Spleen (tissue), 7 donors: Measurements from ENCODE around the gene MT1H.

ENCODE experiments used
- POLR2A ChIP-seq, 3 donors: fragments of 450-650 bp; IDR thresholded peaks; one replicate each; pipeline ENCODE4 v1.5.1; 2017; ENCODE audit warnings: antibody characterized with exemption in 3 of 3, mild to moderate bottlenecking in 1 of 3
- TF ChIP-seq, protein P1 (sequence below), 11 experiments: fragments of 200-600 bp in 7 of 11; fragments of 450-650 bp in 4 of 11; sonication (generic) in 4 of 11; IDR thresholded peaks in 8 of 11; conservative IDR thresholded peaks in 3 of 11; 1 replicate in 7 of 11; 2 replicates in 4 of 11; pipeline versions ENCODE4 v1.4.0 to v1.8.0; 2016 to 2021; ENCODE audit warnings: antibody characterized with exemption in 11 of 11, inconsistent platforms in 4 of 11, mild to moderate bottlenecking in 1 of 11
- donor health status: DM: no; HTN: no; CAD: no; lungs with moderate emphysema.
- donor health status: DM: no; HTN: no; CAD: no.
- donor health status: DM: no; HTN: no; CAD: no.

DNA sequence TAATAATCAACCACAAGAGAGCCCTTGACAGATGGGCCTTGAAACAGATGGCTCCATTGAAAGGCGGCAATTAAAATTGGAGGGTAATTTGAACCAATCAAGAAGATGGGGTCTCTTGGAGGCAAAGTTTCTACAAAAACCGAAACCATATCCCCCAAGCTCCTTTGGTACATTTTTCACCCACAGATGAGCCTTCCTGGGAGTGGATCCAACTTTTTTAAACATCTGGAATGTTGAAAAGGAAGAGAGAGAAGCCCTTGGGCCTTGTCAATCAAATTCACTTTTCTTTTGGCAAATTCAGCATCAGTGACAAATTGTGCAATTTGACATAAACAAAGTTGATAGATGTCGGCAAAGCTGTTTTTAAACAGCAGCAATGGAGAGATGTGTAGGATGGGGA, 47.1 kb downstream of the MT1H start:
- TF ChIP-seq, protein P1, sequence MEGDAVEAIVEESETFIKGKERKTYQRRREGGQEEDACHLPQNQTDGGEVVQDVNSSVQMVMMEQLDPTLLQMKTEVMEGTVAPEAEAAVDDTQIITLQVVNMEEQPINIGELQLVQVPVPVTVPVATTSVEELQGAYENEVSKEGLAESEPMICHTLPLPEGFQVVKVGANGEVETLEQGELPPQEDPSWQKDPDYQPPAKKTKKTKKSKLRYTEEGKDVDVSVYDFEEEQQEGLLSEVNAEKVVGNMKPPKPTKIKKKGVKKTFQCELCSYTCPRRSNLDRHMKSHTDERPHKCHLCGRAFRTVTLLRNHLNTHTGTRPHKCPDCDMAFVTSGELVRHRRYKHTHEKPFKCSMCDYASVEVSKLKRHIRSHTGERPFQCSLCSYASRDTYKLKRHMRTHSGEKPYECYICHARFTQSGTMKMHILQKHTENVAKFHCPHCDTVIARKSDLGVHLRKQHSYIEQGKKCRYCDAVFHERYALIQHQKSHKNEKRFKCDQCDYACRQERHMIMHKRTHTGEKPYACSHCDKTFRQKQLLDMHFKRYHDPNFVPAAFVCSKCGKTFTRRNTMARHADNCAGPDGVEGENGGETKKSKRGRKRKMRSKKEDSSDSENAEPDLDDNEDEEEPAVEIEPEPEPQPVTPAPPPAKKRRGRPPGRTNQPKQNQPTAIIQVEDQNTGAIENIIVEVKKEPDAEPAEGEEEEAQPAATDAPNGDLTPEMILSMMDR (IDR thresholded peaks at IDR 0.05 in 8 of 11, conservative IDR thresholded peaks at IDR 0.05 in 3 of 11), result no peak
- TF ChIP-seq POLR2A (IDR thresholded peaks at IDR 0.05), result no peak
